Activated CD4-positive, CD25-positive, alpha-beta regulatory T cell treated with anti-CD3 and anti-CD28 coated beads, Interleukin-2, amount 50 U/mL, for 16 hours (primary cell): ENCODE data around the gene GATAD2A.

Experiments
- DNase-seq: peaks from one replicate; pipeline ENCODE4 v3.0.0-alpha.2; 2020; ENCODE audit warnings: low read depth, low spot score

Gene GATAD2A

GRCh38 chr19:19420570-19421298 is 15.3 kb downstream of the GATAD2A start:
- DNase-seq = no peak

- DNase-seq = no peak
Observed at GRCh38 chr19:19421299-19421696, 15.8 kb downstream of the GATAD2A start.

- DNase-seq = no peak
Observed at GRCh38 chr19:19422156-19422555, 16.7 kb downstream of the GATAD2A start.

GRCh38 chr19:19423322-19423721 is 17.8 kb downstream of the GATAD2A start:
- DNase-seq = no peak

- DNase-seq = no peak
Observed at GRCh38 chr19:19425170-19425875, 19.8 kb downstream of the GATAD2A start.

GRCh38 chr19:19426216-19426615 is 20.7 kb downstream of the GATAD2A start:
- DNase-seq = no peak

GRCh38 chr19:19426799-19427198 is 21.3 kb downstream of the GATAD2A start:
- no peak for DNase-seq

GRCh38 chr19:19427302-19427701 is 21.8 kb downstream of the GATAD2A start:
- no peak for DNase-seq

- no peak for DNase-seq
Observed at GRCh38 chr19:19427944-19428343, 22.5 kb downstream of the GATAD2A start.

GRCh38 chr19:19428746-19429145 is 23.3 kb downstream of the GATAD2A start:
- DNase-seq = no peak

- DNase-seq = no peak
Observed at GRCh38 chr19:19429361-19429760, 23.9 kb downstream of the GATAD2A start.

- DNase-seq = no peak
Observed at GRCh38 chr19:19432732-19433131, 27.3 kb downstream of the GATAD2A start.

GRCh38 chr19:19433666-19434213 is 28.3 kb downstream of the GATAD2A start:
- no peak for DNase-seq

- DNase-seq = no peak
Observed at GRCh38 chr19:19434483-19435045, 29.1 kb downstream of the GATAD2A start.

- DNase-seq = no peak
Observed at GRCh38 chr19:19436137-19436691, 30.7 kb downstream of the GATAD2A start.

GRCh38 chr19:19438366-19439175 is 33.1 kb downstream of the GATAD2A start:
- DNase-seq = no peak

GRCh38 chr19:19439176-19439482 is 33.7 kb downstream of the GATAD2A start:
- DNase-seq = no peak

- DNase-seq = no peak
Observed at GRCh38 chr19:19443283-19443682, 37.8 kb downstream of the GATAD2A start.

GRCh38 chr19:19443902-19444680 is 38.6 kb downstream of the GATAD2A start:
- no peak for DNase-seq

- no peak for DNase-seq
Observed at GRCh38 chr19:19444681-19445155, 39.2 kb downstream of the GATAD2A start.

GRCh38 chr19:19445288-19445687 is 39.8 kb downstream of the GATAD2A start:
- DNase-seq = no peak
